ENCODE measurements around the gene EXOC3L2.
"Not testable (repeated sequence)": the region's sequence is repeated elsewhere in the genome, so short reads cannot be mapped to it uniquely, and the experiment has no call there.

Gene EXOC3L2

DNA sequence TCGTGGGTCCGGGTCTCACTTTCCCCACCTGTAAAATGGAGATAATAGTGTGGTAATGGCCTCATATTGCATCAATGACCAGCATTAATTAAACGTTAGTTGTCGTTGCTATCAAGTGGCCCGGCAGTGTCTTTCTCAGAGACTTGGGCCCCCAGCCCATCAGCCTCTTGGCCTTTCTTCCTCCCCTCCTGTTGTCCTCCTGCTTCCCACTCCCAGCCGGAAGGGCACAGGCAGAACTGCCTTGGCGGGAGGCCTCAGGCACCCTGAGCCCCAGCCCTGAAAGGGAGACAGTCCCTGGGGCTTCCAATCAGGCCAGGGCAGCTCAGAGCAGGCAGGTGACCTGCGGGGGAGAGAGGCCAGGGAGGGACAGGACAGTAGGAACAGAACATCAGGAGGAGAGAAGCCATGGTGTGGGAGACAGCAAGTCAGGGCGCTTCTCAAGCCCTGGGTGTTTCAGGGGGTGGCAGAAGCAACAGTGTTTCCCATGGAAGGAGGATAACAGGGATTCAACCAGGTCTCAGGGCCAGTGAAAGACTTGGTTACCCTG is 10.5 kb upstream of the EXOC3L2 start:
- no peak for DNase-seq

DNA sequence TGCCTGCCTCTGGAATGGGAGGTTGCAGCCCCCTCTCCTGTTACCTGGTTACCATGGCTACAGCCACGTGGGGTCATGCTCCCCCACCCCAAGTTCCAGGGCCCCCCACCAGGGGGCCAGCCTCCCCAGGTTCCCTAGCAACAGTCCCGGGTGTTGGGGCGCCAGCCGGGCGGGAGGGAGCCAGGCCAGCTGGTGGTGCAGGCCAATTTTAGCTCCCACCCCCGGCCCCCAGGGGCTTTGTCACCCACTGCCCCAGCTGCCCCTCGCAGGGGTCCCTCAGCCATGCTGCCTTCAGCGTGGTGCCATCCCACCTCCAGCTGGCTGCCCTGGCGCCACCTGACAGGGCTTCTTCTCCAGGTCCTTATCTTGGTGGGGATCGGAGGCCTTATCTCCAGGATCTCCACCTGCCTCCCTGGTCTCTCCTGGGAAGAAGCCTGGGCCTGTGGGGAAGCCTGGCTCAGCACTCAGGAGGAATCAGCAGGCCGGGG is 8.9 kb upstream of the EXOC3L2 start:
- no peak for DNase-seq

DNA sequence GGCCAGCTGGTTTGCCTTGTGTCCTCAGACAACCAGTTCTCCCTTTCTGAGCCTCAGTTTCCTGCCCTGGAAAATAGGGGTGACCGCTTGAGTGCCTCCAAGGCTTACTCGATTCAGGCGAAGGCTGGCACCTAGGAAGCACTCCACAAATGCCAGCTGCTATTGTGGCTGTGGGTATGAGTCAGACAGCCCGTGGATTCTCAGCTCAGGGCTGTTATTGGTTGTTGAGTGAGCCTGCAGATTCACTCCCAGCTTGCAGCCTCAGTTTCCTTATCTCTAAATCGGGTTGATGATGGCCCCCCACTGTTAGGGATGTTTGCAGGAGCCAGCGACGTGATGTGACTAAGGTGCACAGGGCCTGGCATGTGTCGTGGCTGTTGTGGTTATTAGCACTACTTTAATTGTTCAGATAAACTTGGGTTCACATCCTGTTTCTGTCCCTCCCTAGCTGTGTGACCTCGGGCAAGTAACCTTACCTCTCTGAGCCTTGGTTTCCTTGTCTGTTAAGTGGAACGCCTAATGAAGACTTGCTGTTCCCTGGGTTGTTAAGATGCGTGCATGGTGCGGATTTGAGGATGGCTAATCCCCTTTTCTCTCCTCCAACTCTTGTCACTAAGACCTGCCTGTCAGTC is 8.3 kb upstream of the EXOC3L2 start:
- DNase-seq = no peak

DNA sequence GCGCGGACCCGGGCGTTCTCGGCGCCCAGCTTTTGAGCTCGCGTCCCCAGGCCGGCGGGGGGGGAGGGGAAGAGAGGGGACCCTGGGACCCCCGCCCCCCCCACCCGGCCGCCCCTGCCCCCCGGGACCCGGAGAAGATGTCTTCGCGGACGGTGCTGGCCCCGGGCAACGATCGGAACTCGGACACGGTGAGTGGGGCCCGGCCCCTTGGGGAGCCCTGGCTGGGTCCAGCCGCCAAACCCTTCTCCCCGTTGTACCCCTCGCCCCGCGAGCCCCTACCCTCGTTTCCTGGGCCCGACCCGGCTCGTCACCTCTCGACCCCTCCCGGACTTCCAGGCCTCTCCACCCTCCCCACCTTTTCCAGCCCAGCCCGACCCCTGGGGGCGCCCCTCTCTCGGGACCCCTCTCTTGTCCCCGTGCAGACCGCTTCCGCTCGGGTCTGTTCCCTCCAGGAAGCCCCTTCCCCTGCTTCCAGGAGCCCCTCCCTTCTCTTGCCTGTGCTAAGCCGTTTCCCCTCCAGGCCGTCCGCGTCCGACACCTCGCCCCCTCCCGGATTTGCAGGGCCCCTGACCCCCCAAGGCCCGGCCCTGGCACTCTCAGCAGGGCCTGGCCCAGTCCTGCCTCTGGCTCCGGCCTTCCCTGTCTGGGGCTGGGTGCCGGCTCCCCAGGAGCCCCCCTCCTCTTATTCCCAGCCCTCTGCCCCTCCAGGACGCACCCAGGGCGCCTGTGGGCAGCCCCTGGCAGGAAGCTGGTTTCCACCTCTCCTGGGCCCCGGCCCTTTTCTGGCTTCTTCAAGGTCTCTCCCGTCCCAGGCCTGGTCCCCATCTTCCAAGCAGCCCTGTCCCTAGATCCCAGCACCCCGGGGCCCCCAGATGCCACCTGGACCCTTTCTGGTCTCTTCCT is 6.5 kb upstream of the EXOC3L2 start:
- DNase-seq = no peak

DNA sequence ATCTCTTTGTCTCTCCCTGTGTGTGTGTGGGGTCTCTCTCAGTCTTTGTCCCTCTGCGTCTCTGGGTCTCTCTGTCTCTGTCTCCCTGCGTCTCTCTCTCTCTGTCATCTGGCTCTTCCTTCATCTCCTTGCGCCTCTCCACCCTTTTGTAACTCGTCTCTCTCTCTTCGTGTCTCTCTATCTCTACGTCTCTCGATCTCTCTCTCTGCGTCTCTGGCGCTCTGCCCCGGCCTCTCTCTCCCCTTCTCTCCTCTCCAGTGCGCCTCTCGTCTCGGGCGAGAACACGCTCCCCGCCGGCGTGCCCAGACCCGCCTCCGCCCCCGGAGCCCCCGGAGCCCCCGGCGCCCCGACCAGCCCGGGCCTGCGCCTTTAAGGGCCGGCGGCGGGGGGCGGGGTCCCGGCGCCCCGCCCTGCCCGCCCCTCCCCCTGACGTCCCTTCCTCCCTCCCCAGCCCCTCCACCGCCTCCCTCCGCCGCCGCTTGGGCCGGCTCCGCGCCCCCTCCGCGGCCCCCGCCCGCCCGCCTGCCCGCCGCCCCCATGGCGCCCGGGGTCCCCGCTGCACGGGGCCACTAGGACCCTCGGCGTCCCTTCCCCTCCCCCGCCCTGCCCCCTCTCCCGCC is 5.7 kb upstream of the EXOC3L2 start, which contains the start of gene MARK4:
TSS of gene MARK4 (plus strand) at position 440 of the 620 bp plus-strand sequence. CDS start 318 bp downstream, outside the sequence.
- DNase-seq = peak; percentile 36 to 51

DNA sequence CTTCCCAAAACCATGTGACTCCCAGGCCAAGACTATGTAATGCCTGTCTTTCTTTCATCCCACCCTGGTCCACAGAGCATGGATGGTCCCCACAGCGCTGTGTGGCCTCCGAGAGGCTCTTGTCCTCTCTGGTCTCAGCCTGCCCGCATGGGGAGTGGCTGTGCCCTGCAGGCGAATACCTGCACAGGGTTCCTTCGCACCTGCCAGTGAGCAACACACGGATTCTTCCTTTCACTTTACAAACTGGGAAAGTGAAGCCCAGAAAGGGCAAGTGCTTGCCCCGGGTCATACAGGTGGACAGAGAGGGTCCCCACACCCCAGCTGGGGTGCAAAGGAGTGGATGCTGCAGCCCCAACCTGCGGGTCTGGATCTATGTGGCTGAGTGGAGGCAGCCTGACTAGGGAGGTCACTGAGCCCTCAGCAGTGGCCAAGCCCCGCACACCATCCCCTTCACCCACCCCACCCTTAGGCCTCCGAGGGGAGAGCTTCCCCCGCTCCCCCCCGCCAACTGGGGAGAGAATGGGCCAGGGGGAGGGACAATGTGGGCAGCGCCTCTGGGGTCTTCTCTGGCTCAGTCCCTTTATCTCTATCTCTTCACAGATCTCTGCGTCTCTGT is 5.1 kb upstream of the EXOC3L2 start:
- no peak for DNase-seq

DNA sequence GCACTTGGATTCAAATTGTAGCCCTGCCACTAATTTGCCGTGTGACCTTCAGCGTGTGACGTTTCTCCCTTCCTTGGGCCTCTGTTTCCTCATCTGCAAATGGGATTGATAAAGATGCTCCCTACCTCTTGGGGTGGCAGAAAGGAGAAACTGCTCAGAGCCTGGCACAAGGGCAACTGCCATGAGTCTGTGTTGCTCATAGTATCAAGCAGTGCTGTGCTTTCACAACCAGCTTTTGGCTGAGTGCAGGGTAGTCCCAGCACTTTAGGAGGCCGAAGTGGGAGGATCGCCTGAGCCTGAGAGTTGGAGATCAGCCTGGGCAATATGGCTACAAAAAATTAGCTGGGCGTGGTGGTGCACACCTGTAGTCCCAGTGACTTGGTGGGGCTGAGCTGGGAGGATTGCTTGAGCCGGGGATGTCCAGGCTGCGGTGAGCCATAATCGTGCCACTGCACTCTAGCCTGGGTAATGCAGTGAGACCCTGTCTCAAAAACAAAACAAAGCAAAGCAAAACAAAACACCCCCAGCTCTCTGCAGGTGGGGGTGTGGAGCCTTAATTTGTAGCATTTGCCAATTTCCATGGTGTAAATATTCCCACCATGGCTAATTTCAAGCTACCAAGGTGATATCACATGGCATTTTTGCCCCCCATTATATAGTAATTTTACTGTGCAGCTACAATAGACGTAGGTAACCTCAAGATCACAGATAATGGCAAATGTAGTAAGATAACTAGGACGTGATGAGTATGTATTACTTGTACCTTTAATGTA is 4.2 kb upstream of the EXOC3L2 start:
- peak in 1 of 2 donors; percentile 8 for DNase-seq

DNA sequence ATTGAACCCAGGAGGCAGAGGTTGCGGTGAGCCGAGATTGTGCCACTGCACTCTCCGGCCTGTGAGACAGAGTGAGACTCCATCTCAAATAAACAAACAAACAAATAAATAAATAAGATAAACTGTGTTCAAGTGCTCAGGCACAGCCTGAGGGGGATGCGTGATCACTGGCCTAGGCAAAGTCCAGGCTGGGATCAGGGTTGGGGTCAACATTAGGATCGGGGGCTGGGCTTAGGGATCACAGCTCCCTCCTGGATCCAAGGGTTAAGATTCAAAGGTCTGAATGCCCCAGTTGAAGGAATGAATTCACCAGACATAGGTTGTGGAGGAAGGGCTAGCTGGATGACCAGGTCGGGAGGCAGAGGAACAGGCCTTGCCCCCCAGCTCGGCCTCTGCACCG is 1.9 kb upstream of the EXOC3L2 start:
- DNase-seq = no peak

DNA sequence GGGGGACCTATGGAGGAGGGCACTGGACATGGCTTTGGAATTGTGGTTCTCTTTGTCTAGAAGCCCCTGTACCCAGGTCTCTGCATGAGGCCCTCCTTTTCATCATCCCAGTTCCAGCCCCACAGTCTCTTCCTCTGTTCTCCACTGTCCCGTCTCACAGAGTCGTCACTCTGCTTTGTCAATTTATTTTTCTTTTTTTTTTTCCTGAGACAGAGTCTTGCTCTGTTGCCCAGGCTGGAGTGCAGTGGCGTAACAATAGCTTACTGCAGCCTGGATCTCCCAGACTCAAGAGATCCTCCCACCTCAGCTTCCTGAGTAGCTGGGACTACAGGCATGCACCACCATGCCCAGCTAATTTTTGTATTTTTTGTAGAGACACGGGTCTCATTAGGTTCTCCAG is 619 bp upstream of the EXOC3L2 start:
- no peak for DNase-seq

DNA sequence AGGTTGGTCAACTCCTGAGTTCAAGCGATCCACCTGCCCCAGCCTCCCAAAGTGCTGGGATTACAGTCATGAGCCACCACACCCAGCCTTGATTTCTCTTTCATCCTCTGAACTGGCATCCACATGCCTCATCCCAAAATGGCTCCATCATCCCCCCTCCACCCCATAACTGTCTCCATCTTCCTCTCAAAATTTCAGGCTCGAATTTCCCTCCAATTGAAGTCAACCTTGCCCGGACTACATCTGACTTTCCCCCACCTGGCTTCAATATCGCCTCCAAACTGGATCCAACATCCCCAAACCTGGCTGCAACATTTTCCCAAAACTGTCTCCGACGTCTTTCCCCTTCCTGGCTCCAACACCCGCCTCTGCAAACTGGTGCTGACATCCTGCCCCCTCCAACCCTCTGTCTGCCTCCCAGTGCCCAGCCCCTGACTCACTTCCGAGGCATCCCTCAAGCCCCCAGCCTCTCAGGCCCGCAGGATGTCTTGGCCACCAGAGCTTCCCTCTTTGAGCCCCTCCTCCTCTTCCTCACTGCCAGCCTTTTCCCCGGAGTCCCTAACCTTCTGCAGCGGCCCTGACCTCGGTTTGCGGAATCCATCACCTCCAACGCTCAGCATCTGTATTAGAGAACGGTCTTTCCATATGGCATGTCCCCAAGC is 943 bp downstream of the EXOC3L2 start:
- DNase-seq = no peak

DNA sequence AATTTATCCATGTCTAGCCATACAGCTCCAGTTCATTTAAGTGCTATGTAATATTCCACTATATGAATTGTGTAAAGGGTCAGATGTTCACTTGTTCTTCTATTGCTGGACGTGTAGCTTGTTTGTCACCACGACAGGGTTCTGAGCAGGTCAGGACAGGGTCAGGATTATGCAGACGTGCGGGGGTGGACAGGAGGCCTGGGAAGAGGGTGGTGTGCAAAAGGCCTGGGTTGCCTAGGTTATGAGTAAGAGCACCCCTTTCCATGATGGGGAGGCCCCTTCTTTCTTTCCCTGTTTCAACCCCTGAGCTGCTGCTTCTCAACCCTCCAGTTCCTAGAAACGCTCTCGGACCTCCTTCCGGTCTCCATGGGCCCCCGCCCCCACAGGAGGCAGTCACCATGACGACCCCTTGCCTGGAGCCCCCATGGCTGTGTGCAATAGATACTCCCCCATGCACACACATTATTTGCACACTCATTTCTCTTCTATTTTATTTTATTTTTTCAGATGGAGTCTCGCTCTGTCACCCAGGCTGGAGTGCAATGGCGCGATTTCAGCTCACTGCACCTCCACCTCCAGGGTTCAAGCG is 2.0 kb downstream of the EXOC3L2 start:
- DNase-seq = no peak

DNA sequence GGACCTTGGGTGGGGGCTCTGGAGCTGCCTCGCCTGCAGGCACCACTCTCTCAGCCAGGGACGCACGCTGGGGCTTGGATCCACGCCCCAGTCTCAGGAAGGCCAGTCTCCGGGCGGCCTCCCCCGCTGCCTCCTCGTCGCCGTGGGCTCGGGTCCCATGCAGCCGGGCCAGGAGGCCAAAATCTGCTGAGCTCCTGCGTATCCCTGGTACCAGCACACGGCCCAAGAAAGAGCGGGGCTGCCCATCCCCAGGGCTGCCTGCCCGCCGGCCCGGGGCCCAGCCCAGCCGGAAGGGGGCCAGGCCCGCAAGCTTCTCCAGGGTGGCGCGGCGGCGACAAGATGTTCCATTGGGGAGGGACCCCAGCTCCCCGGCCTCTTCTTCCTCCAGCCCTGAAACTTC is 6.7 kb downstream of the EXOC3L2 start:
- DNase-seq = no peak

DNA sequence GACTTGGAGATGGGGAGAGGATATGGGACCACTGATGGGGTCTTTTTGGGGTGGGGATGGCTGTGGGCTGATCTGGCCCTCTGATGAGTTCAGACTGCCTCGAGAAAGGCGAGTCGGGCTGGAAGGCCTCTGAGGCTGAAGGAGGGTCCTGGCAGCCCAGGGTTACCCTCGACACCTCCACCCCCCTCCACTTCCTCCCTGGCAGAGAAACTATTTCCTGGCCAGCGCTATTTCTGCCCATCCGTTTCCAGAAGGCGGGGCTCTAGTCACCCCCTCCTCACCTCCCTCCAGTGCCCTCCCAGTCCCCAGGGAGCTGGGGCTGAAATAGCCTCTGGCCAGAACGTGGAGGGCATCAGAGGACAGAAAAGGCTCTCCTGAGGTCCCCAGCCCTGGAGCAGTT is 9.7 kb downstream of the EXOC3L2 start:
- DNase-seq = no peak

DNA sequence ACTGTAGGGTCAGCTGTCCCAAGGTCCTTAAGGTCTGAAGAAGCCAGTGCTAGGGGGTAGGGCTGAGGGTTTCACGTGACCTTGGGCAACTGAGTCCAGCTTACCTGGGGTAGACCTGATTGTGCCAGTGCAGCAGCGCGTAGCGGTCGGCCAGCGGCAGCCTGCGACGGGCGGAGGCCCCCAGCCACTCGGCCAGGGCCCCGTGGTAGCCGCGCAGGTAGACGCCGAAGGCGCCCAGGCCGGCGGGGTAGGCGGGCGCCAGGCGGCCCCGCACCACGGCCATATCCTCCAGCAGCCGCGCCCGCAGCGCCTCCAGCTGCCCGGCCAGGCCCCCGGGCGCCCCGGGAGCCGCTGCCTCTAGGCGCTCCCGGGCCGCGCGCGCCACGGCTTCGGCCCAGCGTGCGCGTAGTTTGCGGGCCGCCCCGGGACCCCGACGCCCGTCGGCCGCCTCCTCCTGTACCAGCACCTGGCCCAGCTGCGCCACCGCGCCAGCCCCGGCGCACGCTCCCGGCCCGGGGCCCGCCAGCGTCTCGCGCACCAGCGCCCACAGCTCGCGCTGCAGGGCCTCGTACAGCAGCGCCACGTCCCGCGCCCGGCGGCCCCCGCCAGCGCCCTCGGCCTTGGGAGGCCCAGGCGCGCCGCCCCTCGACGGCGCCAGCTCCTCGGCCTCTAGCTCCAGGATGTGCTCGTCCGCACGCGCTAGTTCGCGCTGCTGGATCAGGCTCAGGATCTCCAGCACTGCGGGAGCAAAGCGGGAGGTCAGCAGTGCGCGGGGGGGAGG is 10.9 kb downstream of the EXOC3L2 start:
- DNase-seq = no peak

DNA sequence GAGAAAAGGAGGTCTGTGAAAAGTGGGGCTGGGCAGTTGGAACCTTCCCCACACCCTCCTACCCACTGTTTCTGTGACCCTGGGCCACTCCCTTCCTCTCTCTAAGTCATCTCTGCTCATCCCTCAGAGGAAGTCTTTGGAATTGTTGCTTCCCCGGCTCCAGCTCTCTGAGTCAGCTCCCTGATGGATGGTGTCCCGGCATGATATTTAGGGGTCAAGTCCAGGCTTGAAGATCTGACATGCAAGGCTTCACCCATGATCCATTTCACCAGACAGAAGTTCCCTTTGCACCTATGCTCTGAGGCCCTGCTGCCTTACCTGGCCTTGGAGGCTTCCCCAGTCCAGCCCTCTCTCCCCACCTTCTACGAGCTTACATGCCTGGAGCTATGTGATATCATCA is 13.3 kb downstream of the EXOC3L2 start:
- DNase-seq = no peak

DNA sequence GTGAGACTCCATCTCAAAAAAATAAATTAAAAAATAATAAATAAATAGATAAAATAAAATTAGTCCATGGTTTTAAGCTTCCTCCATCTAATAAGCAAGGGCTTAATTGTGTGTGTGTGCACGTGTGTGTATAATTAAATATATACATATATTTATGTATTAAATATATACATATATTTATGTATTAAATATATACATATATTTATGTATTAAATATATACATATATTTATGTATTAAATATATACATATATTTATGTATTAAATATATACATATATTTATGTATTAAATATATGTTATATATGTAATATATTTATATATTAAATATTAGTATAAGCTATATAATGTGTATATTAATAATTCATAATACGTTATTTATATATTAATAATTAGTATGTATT is 16.2 kb downstream of the EXOC3L2 start:
- DNase-seq = not testable (repeated sequence)

DNA sequence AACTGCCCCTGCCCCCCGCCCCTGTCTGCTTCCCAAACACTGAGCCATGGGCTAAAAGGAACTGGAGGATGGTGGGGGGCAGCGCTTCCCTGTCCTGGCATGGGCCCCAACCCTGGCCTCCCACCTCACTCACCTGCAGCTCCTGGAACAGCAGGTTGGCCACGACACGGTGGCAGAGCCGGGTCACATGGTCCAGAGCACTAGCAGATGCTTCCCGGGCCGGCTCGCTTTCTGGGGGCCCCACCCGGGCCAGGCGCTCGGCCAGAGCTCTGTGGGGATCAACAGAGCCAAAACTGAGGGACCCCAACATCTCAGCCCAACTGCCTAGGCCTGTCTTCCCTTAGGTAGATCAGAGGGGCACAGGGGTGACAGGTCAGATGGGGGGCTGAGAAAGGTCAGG is 20.6 kb downstream of the EXOC3L2 start:
- DNase-seq = no peak

DNA sequence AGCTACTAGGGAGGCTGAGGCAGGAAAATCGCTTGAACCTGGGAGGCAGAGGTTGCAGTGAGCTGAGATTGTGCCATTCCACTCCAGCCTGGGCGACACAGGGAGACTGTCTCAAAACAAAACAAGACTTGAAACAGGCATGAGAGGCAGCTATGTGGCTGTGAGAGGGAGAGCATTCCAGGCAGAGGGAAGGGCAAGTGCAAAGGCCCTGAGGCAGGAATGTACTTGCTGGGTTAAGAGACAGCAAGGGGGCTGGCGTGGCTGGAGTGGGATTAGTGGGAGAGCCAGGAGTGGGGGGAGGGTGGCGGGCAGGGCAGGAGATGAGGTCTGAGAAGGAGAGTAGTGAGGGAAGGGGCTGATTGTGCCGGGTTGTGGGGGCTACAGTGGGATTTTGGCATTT is 21.3 kb downstream of the EXOC3L2 start:
- DNase-seq = no peak

DNA sequence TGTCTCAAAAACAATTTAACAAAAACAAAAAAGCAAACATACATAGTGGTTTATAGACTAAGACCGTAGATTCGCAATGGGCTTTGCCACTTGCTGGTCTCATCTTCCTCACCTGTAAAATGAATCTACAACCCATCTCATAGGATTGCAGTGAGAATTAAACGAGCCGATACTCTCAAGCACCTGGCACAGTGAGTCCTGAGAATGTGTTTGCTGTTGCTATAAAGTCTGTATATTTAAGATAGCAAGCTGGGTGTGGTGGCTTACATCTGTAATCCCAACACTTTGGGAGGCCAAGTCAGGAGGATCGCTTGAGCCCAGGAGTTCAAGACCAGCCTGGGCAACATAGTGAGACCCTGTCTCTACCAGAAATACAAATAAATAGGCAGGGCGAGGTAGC is 22.5 kb downstream of the EXOC3L2 start:
- DNase-seq = no peak

All from inflammatory macrophage (primary cell).